ENCODE results near the gene MSRB1.

GRCh38 chr16:1987198-1987597 lies 44.2 kb upstream of the MSRB1 start:
- no peak for TF ChIP-seq CTCF (IDR thresholded peaks at IDR 0.05)
- no peak for TF ChIP-seq POLR2A (IDR thresholded peaks at IDR 0.05)
